Testis (tissue), 2 donors: Measurements from ENCODE around the gene MRPS34.

Experiments
- CTCF ChIP-seq, 3 experiments: fragments of 450-650 bp in 2 of 3; fragments of 200-600 bp in 1 of 3; sonication (generic) in 1 of 3; IDR thresholded peaks; one replicate each; pipeline ENCODE4 v1.5.1; 2016 to 2019; ENCODE audit warnings: antibody characterized with exemption in 3 of 3, mild to moderate bottlenecking in 2 of 3, moderate library complexity in 1 of 3
- POLR2A ChIP-seq: fragments of 450-650 bp; IDR thresholded peaks from one replicate; pipeline ENCODE4 v1.6.1; 2017; ENCODE audit warnings: antibody characterized with exemption, mild to moderate bottlenecking, moderate library complexity

GRCh38 chr16:1770328-1771187 lies 2.4 kb downstream of the MRPS34 start:
- no peak for TF ChIP-seq POLR2A
- no peak for TF ChIP-seq CTCF (IDR thresholded peaks at IDR 0.05)
